ENCODE data around the gene SLC36A1.

Gene SLC36A1

DNA sequence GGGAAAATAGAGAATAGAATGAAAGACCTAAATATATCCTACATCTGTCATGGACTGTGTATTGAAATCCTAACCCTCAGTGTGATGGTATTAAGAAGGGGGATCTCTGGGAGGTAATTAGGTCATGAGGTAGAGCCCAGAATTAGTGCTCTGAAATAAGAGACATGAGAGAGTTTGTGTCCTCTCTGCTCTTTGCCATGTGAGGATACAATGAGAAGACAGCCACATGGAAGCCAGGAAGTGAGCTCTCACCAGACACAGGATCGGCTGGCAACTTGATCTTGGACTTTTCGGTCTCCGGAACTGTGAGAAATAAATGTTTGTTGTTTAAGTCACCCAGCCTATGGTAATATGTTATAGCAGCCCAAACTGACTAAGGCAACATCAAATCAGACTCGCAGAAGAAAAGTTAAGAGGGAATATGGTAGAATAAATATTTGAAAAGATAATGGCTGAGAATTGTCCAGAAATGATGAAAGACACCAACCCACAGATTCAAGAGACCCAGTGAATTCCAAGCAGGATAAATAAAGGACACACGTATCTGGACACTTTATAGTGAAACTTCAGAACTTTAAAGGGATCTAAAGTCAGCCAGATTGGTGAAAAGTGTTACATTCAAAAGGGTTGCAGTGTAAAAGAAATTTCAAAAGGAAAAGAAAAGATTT lies 12.7 kb upstream of the SLC36A1 start:
- no peaks in the 10 kb centered on the region for H3K9me3 Mint-ChIP-seq
- peaks cover 27% of the 10 kb centered on the region for H3K27me3 Mint-ChIP-seq
- no peak for DNase-seq
- no peaks in the 10 kb centered on the region for H3K4me1 Mint-ChIP-seq (ENCODE audit: low read depth)
- H3K36me3 Mint-ChIP-seq (ENCODE audit: low read depth), result no peaks in the 10 kb centered on the region
- H3K4me3 Mint-ChIP-seq, result no peak overlapping the region
- no peak overlapping the region for H3K27ac Mint-ChIP-seq

DNA sequence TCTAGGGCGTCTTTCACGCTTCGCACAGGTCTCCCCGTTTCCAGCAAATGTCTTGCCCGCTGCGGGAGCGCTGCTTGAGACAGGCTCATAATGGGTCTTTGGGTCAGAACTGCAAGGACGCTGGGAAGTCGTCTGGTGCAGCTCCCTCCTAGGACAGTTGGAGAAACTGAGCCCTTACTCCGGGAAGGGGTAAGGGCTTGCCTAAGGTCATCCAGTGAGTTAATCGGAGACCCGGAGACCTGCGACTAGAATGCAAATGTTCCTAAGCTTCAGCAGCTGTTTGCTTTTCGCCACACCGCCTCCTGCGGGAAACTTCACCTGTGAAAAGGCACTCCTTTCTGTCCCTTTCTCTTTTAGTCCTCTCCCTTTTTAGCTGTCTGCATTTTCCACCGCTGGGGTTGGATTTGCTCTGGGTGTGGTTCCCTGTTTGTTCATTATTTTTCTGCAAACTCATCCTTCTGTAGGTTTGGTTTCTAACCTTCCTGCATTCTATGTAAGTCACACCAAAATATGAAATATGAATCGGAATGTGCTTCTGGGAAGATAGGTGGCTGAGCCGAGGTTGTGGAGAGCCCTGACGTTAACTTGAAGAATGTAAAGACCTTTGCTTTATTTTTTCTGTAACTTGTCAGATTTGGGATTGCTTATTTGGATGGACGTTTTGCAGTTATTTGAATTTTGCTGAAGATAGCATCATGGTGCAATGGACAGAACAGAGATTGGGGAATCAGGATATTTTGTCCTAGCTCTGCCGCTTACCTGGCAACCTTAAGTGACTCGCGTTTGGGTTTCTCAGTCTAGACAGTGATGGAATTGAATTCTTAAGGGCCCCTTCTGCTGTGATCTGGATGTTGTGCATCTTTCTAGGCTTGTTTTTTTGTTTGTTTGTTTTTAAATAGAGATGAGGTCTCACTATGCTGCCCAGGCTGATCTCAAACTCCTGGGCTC lies 909 bp downstream of the SLC36A1 start:
- peak overlapping the region; percentile 90 for H3K27ac Mint-ChIP-seq
- H3K4me3 Mint-ChIP-seq, result peak overlapping the region; percentile 86
- H3K36me3 Mint-ChIP-seq (ENCODE audit: low read depth), result peaks cover 13% of the 10 kb centered on the region
- H3K4me1 Mint-ChIP-seq (ENCODE audit: low read depth), result peaks cover 28% of the 10 kb centered on the region
- DNase-seq, result no peak
- peaks cover 17% of the 10 kb centered on the region for H3K27me3 Mint-ChIP-seq
- H3K9me3 Mint-ChIP-seq, result no peaks in the 10 kb centered on the region

DNA sequence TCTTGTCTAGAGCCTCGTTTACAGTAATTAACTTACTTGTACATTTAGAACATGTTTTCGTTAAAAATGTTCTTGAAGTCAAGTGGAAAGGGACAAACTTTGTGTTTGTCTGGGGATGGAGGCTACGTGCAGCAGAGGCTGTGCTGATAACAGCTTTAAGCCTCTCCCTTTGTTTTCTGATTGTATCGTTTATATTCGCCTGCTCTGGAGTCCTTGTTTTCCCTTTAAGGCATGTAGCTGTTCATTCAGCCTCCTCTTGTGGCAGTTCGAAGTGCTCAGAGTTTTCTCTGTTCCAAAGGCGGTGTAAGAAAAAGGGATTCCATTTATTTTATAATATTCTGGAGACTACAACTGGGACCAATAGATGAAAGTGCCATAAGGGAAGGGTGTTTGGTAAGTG lies 1.9 kb downstream of the SLC36A1 start:
- H3K4me3 Mint-ChIP-seq, result peak overlapping the region; percentile 86
- no peak for DNase-seq
- H3K27me3 Mint-ChIP-seq, result peaks cover 11% of the 10 kb centered on the region
- H3K9me3 Mint-ChIP-seq, result no peaks in the 10 kb centered on the region
- H3K27ac Mint-ChIP-seq, result no peak overlapping the region
- peaks cover 28% of the 10 kb centered on the region for H3K4me1 Mint-ChIP-seq (ENCODE audit: low read depth)
- peaks cover 13% of the 10 kb centered on the region for H3K36me3 Mint-ChIP-seq (ENCODE audit: low read depth)

DNA sequence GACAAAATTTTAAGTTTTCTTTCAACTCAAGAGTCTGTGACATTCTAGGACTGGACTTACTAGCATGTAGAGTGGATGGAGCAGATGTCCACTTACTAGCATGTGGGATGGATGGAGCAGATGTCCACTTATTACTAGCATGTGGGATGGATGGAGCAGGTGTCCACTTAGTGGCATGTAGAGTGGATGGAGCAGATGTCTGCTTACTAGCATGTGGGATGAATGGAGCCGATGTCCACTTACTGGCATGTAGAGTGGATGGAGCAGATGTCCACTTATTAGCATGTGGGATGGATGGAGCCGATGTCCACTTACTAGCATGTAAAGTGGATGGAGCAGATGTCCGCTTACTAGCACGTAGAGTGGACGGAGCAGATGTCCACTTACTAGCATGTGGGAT lies 2.4 kb downstream of the SLC36A1 start:
- H3K27me3 Mint-ChIP-seq, result peaks cover 10% of the 10 kb centered on the region
- H3K4me3 Mint-ChIP-seq, result no peak overlapping the region
- H3K9me3 Mint-ChIP-seq, result no peaks in the 10 kb centered on the region
- no peak overlapping the region for H3K27ac Mint-ChIP-seq
- peaks cover 28% of the 10 kb centered on the region for H3K4me1 Mint-ChIP-seq (ENCODE audit: low read depth)
- peaks cover 13% of the 10 kb centered on the region for H3K36me3 Mint-ChIP-seq (ENCODE audit: low read depth)
- DNase-seq, result no peak

DNA sequence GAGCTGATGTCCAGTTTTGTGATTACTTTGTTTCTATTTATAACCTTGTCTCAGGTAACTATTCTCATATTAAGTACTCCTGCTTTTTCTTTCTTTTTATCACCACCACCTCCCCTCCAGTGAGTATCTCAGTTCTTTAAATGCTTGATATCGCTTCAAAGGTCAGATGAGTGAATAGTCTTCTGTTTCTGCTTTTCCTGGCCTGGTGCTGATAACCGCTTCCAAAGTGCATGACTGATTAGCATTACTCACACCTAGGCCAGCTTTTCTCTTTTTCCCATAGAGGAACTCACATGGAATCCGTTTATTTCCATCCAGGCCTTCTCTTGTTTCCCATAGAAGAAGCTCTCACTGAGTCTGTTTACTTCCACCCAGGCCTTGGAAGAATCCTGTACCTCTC lies 3.2 kb downstream of the SLC36A1 start:
- H3K27ac Mint-ChIP-seq, result no peak overlapping the region
- peaks cover 5% of the 10 kb centered on the region for H3K27me3 Mint-ChIP-seq
- H3K36me3 Mint-ChIP-seq (ENCODE audit: low read depth), result peaks cover 13% of the 10 kb centered on the region
- DNase-seq, result no peak
- peaks cover 28% of the 10 kb centered on the region for H3K4me1 Mint-ChIP-seq (ENCODE audit: low read depth)
- H3K4me3 Mint-ChIP-seq, result no peak overlapping the region
- H3K9me3 Mint-ChIP-seq, result no peaks in the 10 kb centered on the region

DNA sequence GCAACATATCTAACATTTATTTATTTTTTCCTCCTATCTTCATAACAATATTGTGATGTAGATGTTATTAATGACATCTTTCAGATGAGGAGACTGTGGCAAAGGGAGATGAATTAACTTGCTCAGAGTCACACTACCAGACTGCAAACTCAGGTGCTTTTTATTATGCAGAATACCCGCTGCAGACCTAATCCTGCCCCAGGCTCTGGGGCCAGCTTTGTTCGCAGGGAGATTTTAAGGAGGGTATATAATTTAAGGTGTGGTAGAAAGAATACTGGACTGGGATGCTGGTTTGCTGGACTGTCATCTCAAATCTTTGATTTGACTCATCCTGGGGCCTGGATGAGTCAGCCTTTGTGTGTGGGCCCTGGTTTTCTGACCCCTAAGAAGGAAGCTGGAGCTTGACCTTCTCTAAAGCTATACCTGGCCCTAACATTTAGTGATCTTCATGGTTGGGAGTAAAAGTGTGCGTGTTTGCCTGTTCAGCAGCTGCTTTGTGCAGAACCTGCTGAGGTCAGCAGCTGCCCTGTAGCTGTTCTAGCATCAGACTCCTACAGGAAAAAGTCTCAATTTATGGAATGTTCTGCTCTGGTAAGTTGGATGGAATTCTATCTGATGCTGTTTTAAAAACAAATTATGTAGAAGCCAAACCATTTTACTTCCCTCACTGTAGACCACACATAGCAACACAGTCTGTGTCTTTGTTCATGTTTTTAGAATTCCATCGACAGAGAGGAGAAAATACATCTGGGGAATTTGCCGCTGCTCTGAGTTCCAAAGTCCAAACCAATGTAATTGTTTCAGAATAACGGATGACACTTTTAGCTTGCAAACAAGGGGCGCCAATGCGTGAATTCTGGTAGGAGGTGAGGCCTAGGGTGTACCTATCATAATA lies 4.5 kb downstream of the SLC36A1 start:
- no peak overlapping the region for H3K4me3 Mint-ChIP-seq
- no peaks in the 10 kb centered on the region for H3K27me3 Mint-ChIP-seq
- no peak for DNase-seq
- H3K4me1 Mint-ChIP-seq (ENCODE audit: low read depth), result peaks cover 28% of the 10 kb centered on the region
- peaks cover 13% of the 10 kb centered on the region for H3K36me3 Mint-ChIP-seq (ENCODE audit: low read depth)
- no peaks in the 10 kb centered on the region for H3K9me3 Mint-ChIP-seq
- H3K27ac Mint-ChIP-seq, result no peak overlapping the region

DNA sequence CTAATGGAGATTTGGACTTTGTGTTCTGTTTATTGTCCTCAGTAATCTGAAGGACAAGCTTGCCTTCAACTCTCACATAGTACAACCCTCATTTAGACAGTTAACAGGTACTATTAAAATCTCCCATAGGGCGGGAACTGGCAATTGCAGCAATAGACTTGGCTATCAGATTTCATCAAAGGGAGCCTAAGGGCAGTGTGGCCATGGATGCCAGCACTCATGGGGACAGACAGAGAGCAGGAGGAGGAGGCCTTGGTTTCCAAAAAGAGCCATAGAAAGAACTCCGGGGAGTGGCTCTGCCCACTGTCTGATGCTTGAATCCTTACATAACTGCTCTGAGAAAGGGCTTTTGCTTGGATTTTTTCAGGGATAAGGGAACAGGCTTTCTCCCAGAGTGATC lies 6.8 kb downstream of the SLC36A1 start:
- Mint-ChIP-seq H3K27me3 (no peaks in the 10 kb centered on the region), H3K36me3 (ENCODE audit: low read depth) (peaks cover 16% of the 10 kb centered on the region), H3K4me1 (ENCODE audit: low read depth) (peaks cover 18% of the 10 kb centered on the region), H3K27ac (no peak overlapping the region), H3K9me3 (no peaks in the 10 kb centered on the region), H3K4me3 (no peak overlapping the region)
- no peak for DNase-seq

DNA sequence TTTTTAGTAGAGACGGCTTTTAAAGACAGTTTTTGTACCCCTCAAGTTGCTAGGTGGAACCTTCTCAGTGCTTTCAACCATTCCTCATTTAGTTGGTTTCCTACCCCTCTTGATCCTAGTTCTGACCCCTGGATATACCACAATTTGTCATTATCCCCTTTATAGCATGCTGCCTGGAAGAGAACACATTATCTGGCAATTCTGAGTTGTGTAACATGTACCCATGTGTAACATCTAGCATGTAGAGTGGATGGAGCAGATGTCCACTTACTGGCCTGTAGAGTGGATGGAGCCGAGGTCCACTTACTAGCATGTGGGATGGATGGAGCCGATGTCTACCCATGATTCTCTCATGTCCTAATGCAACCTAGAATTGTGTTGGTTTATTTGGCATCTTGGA lies 7.5 kb downstream of the SLC36A1 start:
- peaks cover 11% of the 10 kb centered on the region for H3K4me1 Mint-ChIP-seq (ENCODE audit: low read depth)
- H3K36me3 Mint-ChIP-seq (ENCODE audit: low read depth), result peaks cover 20% of the 10 kb centered on the region
- H3K4me3 Mint-ChIP-seq, result no peak overlapping the region
- no peaks in the 10 kb centered on the region for H3K9me3 Mint-ChIP-seq
- no peak for DNase-seq
- H3K27ac Mint-ChIP-seq, result no peak overlapping the region
- no peaks in the 10 kb centered on the region for H3K27me3 Mint-ChIP-seq

DNA sequence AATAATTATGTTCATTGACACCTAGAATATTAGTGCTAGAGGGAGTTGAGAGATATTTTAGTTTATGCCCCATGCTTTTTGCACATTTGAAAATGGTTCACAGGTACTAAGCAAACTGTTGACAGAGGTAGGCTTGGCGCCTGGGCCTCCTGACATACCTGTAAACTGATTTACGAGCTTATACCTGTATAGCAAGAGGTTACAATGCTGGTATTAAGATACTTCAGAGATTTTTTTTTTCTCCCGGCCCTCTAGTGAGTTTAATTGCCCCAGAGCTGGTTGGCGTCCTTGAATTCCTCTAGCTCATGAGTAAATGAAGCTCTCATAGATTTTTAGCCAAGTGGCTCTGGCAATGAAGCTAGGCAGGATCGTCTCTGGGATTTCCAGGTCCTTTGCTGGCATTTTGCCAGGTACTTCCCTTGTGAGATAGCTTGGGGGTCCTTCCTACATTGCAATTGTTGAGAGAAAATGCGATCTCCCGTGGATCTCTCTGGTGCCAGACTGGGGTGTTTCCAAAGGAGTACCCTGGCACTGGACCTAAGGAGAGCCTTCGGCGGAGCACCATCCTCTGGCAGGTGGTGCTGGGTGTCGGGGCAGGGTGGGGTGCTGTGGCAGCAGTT lies 9.0 kb downstream of the SLC36A1 start:
- H3K9me3 Mint-ChIP-seq, result no peaks in the 10 kb centered on the region
- H3K4me1 Mint-ChIP-seq (ENCODE audit: low read depth), result peaks cover 11% of the 10 kb centered on the region
- no peak for DNase-seq
- H3K27ac Mint-ChIP-seq, result no peak overlapping the region
- H3K4me3 Mint-ChIP-seq, result no peak overlapping the region
- H3K27me3 Mint-ChIP-seq, result no peaks in the 10 kb centered on the region
- peaks cover 26% of the 10 kb centered on the region for H3K36me3 Mint-ChIP-seq (ENCODE audit: low read depth)

DNA sequence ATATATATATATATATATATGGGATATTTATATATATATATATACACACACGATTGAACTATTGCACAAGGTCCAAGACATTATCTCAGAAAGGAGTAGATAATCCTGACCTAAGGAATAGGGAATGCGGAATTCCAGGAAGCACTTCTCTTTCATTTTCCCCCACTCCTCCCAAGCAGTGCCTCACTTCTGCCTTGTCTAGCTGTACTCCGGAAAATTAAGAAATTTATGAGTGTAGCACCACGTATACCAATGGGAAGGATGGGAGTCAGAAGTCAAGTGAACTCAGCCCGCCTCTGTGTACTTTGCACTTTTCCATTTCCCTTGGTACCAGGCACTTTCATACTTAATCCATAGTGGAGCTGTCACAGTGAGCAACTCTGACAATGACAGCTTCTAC lies 10.9 kb downstream of the SLC36A1 start:
- Mint-ChIP-seq H3K4me1 (ENCODE audit: low read depth) (peaks cover 4% of the 10 kb centered on the region), H3K27ac (no peak overlapping the region), H3K4me3 (no peak overlapping the region), H3K36me3 (ENCODE audit: low read depth) (peaks cover 28% of the 10 kb centered on the region), H3K9me3 (no peaks in the 10 kb centered on the region), H3K27me3 (no peaks in the 10 kb centered on the region)
- DNase-seq, result no peak

DNA sequence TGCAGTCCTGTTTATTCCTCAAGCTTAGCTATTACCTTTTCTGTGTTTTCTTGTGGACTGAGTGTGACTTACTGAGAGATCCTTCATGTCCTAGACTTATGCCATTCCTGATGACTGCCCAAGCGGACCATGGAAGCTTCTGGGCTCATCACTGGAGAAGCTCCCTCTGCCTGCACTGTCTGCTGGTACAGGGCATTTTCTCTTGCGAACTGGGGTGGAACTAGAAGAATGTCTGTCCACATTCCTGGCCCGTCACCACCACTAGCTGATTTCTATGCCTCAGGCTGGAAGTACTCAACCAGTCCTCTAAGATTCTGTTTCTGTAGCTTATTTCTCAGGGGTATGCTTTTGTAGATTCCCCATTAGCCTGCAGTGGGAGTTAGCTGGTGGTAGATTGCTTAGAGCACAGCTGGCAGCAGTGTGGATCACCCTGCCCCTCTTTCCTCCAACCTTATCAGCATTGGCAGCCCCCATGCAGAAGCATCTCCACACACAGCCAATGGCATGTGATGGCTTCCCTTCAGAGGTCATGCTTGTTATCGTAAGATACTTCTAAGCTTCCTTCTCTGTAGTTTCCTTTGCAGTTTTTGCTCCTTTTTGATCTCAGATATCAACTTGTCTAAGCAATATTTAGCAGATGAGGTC lies 12.4 kb downstream of the SLC36A1 start:
- H3K36me3 Mint-ChIP-seq (ENCODE audit: low read depth), result peaks cover 42% of the 10 kb centered on the region

DNA sequence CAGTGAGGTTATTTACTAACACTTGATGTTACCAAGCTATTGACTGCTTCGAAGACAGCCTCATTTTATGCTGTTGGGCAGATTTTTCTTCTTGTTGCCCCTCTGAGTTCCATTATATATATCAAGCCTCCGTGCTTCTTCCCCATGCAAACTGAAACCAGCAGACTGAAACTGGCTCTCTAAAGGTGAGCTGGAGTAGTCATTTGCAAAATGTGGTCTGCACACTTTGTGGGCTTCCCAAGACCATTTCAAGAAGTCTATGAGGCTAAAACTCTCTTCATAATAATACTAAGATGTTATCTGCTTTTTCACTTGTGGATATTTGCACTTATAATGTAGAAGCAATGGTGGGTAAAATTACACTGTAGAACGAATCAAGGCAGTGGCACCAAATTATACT lies 13.9 kb downstream of the SLC36A1 start:
- DNase-seq, result no peak
- Mint-ChIP-seq H3K4me3 (no peak overlapping the region), H3K36me3 (ENCODE audit: low read depth) (peaks cover 57% of the 10 kb centered on the region), H3K4me1 (ENCODE audit: low read depth) (peaks cover 4% of the 10 kb centered on the region), H3K27me3 (no peaks in the 10 kb centered on the region), H3K27ac (no peak overlapping the region), H3K9me3 (no peaks in the 10 kb centered on the region)

More for the DNA sequence above, 12.4 kb downstream of the SLC36A1 start:
- no peak overlapping the region for H3K4me3 Mint-ChIP-seq
- H3K27me3 Mint-ChIP-seq, result no peaks in the 10 kb centered on the region
- H3K9me3 Mint-ChIP-seq, result no peaks in the 10 kb centered on the region
- H3K27ac Mint-ChIP-seq, result no peak overlapping the region
- H3K4me1 Mint-ChIP-seq (ENCODE audit: low read depth), result peaks cover 4% of the 10 kb centered on the region
- no peak for DNase-seq

DNA sequence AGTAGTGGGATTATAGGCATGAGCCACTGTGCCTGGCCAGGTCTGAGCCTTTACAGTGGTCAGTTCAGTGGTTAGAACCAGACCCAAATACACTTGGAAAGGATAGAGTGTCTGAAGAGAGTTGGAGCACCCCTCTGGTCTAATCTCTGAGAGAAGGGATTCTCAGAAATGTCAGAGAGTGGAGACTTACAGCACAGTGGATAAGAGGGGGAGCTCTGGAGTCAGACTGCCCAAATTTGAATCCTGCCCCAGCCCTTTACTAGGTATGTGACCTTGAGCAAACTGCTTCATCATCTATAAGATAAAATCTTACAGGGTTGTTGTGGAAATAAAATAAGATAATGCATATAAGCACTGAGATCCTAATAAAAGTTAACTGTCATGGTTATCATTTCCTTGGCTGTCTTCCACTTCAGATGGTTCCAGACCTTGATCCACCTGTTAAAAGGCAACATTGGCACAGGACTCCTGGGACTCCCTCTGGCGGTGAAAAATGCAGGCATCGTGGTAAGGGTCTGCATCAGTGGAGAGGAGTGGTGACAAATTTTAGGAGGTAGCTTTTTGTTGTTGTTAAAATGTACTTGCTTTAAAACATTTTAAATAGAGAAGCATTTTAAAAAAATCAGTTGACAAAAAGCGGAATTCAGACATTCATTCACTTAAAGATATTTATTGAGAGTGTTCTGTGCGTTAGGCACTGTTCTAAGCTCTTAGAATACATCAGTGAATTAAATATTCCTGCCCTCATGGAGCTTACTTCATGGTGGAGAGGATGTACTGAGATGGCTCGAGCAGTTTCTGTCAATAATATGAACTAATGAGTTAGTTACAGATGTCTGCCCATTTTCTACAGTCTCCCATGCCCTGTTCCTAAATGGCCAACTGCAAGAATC lies 16.0 kb downstream of the SLC36A1 start:
- no peaks in the 10 kb centered on the region for H3K9me3 Mint-ChIP-seq
- no peak for DNase-seq
- peaks cover 4% of the 10 kb centered on the region for H3K4me1 Mint-ChIP-seq (ENCODE audit: low read depth)
- H3K4me3 Mint-ChIP-seq, result no peak overlapping the region
- H3K27ac Mint-ChIP-seq, result no peak overlapping the region
- peaks cover 71% of the 10 kb centered on the region for H3K36me3 Mint-ChIP-seq (ENCODE audit: low read depth)
- H3K27me3 Mint-ChIP-seq, result no peaks in the 10 kb centered on the region

All from activated T-cell treated with anti-CD3 and anti-CD28 coated beads, Interleukin-2, amount 50 U/mL, for 24 hours (primary cell).